ENCODE measurements around the gene CFAP54.
"Not testable (repeated sequence)": the region's sequence is repeated elsewhere in the genome, so short reads cannot be mapped to it uniquely, and the experiment has no call there.

CFAP54 gene

DNA sequence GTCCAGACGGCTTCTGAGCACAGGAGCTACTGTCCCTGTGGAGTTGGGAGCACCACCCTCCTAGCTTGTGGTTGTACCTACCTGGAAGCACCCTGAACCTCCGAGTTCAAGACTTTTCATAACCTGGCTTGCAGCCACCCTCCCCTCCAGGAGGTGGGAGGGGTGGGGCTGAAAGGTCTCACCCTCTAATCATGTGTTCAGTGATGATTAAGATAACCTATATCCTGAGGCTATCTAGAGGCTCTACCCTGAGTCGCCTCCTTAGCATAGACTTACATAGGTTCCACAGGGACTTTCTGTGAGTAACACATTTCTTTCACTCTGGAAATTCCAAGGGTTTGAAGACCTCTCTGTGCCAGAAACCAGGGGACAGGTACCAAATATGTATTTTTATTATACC is 146.5 kb downstream of the CFAP54 start:
- no peak for DNase-seq

DNA sequence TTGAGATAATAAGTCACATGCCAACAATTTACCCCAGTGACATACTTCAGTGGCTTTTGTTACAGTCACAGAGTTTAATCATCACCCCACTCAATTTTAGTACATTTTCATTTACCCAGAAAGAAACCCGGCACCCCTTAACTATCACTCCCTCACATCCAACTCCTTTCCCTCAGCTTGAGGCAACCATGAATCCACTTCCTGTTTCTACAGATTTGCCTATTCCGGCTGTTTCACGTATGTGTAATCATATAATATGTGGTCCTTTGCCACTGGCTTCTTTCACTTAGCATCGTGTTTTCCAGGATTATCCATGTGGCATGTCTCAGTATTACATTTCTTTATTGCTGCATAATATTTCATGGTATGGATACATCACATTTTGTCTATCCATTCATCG is 147.5 kb downstream of the CFAP54 start:
- no peak for DNase-seq

DNA sequence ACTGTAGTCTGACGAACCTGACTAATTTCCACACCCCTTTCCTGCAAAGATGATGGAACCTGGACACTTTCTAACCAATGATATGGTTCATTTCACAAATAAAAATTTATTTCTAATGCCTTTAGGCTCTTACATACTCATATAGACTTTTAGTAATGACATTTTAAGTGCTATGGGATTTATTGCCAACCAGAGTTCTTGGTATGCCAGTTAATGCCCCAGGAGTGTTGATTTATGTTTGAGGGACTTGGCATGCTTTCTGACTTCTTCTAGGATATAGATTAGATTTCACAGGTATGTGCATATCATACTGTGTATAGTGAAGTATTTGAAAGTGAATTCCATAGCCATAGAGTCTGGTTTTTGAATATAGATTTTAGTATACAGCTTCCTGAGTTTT is 159.5 kb downstream of the CFAP54 start:
- DNase-seq = no peak

DNA sequence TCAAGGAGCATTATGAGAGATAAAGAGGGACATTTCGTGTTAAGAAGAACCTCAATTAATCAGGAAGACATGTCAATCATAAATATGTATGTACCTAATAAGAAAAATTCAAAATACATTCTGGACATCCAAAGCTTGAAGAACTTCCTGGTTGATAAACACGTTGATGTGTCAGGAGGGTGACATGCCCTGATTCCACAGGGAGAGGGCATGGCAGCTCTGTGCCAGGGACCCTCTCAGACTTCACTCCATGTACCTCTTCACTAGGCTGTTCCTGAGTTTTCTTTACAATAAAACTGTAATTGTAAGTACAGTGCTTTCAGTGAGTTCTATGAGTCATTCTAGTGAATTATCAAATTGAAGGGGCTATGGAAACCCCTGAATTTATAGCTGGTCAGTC is 163.5 kb downstream of the CFAP54 start:
- no peak for DNase-seq

DNA sequence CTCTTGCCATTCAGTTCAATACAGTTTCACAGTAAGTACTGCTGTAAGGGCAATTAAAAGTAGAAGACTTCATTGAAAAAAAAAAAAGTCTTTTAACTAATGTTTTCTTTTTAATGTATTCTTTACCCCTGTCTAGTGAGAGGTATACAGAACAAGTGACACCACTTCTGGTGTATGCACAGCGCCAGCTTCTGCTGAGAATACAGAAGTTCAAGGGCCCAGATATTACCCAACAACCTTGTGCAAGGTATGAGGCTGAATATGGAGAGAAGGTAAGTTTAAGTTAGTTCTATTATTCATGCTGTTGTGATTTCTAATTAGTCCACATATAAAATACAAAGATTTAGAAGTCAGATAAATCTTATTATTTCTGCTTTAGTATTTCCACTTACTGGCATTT is 168.7 kb downstream of the CFAP54 start:
- DNase-seq = no peak

DNA sequence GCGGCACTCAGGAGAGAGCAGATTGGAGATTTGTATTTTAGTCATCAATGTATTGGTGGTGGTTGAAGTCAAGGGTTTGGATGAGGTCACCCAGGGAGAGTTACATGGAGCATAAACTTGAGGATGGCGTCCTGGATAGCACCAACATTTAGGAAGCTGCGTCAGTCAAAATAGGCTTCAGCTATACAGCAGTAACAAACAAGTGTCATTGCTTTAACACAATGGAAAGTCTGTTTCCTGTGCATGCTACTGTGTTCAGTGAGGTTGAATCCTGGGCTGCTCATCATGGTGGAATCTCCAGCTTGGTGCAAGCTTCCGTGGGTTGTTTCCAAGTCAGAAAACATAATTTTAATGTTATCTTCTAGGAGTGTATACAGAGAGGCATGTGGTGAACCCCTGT is 180.4 kb downstream of the CFAP54 start:
- no peak for DNase-seq

DNA sequence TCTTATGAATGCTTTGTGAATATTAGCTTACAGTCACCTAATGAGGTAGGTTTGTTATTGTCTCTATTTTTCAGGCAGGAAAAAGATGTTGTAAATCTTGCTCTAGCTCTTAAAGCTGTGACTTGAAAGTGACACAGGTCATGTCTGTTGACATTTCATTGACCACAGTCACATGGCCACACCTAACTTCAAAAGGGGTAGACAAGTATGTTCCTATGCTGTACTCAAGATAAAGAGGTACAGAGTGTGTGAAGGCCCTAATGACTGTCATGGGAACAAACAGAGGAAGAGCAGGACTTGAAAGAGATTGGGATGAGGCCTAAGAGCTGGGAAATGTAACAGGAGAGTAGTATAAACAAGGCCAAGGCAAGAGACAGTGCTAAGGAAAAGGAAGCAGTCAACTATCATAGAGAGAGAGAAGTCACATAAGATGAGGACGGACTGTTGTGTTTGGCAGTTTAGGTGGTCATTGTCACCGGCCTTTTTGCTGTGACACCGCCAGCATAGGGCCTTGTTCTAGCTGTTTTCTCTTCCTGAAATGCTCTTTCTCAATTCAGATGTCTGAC is 181.0 kb downstream of the CFAP54 start:
- DNase-seq = no peak

DNA sequence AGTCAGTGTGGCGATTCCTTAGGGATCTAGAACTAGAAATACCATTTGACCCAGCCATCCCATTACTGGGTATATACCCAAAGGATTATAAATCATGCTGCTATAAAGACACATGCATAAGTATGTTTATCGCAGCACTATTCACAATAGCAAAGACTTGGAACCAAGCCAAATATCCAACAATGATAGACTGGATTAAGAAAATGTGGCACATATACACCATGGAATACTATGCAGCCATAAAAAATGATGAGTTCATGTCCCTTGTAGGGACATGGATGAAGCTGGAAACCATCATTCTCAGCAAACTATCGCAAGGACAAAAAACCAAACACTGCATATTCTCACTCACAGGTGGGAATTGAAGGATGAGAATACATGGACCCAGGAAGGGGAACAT is 186.1 kb downstream of the CFAP54 start:
- DNase-seq = not testable (repeated sequence)

DNA sequence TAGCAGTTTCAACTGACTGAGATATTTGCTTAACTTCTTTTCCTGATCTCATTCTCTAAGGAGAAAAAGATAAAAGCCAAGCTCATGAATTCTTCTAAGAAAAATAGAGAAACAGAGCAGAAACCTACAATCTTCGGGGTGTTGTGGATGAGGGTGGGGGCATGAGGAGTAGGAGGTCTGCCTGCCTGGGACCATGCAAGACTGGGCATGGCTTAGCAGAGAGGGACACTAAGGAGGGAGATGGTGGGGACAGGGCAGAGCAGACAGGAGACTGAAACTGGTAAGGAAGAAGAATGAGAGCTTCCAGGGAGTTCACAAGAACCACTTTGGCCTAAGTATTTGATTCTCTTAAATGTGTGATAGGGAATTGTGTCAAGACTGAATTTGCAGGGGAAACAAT is 188.0 kb downstream of the CFAP54 start:
- DNase-seq = no peak

DNA sequence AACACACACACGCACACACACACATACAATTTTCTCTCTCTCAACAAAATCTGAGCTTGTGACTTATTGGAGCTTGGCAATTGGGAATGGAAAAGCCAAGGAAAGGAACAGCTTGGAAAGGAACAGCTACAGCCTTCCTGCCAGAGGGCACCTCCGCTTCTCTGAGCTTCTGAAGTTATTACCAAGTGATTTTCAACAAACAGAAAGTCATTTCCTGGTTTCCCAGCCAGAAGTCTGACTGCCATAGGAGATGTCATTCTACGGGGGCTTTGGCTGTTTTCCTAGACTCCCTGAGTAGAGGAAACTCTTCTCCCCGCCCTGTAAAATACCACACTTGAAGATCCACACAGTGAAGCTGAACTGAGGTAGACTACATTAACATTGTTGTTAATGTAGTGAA is 198.3 kb downstream of the CFAP54 start:
- DNase-seq = no peak

DNA sequence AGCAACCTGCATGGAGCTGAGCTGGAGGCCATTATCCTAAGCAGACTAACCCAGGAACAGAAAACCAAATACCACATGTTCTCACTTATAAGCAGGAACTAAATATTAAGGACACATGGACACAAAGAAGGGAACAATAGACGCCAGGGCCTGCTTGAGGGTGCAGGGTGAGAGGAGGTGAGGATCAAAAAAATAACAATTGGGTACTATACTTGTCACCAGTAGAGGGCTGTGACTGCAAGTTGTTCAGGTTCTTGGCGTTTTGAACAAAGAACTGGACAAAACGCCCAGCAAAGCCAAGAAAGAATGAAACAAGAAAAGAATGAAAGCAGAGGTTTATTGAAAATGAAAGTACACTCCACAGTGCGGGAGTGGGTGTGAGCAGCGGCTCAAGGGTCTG is 209.1 kb downstream of the CFAP54 start:
- DNase-seq = no peak

DNA sequence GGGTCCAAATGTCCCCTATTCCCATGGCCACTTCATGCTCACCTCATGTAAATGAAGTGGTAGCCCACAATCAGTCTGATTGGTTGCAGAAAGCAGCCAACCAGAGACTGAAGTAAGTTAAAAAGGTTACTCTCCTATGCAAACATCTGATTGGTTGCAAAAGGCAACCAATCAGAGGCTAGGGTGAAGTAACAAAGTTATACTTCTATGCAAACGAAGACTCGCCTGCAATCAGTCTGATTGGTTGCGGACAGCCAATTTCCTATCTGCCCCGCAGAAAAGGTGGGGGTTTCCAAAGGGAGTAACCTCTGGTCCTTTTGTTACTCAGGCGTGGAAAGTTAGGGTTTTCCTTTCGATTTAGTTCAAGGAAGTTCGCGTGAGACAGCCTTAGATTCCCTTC is 209.6 kb downstream of the CFAP54 start:
- no peak for DNase-seq

DNA sequence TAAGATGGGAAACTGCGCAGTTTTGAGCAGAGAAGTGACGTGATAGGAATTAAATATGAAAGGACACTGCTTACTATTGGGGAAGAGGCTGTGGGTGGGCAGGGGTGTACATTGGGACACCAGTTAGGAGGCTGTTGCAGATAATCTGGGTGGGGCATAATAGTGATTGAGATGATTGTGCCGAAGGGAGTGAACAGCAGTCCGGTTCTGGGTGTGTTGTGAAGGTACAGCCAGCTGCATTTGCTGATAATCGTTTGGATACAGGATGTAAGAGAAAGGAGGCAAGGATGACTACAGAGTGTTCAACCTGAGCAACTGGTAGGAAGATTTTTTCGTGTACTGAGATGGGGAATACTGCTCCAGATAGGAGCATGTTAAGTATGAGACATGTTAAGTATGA is 212.5 kb downstream of the CFAP54 start:
- DNase-seq = no peak

DNA sequence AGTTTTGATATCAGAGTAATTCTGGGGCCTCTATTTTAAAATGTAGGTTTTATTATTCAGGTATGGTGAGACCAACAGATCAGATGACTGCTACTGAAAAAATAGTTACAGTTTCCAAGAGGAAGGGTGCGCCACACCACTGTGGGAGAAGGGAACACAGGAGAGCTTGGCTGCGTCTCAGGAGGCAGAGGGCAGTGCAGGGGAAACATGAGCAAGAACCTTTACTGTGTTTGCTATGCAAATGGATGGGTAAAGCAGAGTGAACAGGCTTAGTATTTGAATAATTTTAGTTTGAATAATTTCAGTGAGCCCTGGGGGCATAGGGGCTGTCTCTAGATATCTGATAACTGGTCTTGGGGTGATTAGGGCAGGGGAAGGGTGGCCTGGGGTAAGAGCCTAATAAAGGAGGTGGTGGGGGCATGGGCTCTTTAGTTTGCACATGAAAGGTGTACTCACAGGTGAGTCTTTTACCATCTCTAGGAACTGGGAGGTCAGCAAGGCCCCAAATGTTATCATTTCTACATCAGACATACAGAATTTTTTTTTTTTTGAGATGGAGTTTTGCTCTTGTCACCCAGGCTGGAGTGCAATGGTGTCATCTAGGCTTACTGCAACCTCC is 220.9 kb downstream of the CFAP54 start:
- no peak for DNase-seq

DNA sequence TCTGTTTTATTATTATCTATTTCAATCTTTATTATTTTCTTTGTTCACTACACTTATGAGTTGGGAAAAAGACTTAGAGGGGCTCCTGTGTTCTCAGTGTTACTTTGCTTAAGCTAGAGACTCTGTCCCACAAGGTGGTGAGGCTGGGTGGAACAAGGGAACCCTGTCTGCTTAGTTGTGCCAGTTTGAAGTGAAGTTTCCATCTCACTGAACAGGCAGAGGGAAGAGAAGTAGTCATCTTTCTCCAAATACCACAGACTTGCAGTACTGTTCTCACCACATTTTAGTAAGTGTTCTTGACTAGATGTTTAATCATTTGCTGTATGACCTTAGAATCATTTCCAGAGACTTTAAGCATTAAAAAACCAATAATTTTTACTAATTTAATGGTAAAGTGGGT is 222.0 kb downstream of the CFAP54 start:
- DNase-seq = no peak

DNA sequence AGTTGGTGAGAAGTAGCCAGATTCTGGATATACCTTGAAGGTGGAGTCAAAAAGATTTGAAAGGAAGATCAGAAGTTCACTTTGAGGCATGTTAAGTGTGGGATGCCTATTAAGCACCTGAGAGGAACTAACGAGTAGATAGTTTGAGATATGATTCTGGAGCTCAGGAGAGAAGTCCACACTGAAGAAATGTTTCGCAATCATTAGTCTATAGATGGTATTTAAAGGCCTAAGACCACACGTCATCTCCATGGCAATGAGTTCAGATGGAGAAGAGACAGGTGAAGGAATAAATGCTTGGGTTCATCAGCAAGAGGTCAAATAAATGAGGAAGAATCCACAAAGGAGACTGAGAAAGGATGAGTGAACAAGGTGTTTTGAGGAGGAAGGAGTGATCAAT is 224.8 kb downstream of the CFAP54 start:
- no peak for DNase-seq

DNA sequence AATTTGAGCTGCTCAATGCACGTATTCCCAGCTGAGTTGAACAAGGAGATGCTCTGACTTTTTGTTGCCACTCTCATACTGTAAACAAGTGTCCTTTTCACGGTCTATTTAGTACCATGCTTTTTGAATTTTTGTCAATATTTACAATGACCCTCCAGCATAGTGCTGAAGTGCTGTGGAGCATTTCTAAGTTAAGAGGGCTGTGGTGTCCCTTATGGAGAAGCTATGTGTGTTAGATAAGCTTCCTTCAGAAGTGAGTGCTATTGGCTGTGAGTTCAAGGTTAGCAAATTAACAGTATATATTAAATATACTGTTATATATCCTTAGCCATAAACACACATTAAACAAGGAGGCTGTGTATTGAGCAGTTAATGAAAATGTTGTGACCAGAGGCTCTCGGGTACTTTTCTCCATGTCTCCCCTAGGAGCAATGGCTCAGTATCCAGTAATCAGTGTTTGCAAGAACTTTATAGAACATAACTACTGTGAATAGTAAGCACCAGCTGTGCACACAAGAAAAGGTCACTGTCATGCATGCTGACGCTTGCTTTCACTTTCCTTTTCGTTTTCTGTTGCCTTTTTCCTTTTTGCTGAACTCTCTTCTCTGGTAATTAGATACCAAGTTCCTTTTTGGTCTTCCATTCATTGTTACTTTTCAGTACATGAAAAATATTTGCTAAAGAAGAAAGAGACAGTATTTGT is 230.4 kb downstream of the CFAP54 start:
- no peak for DNase-seq

DNA sequence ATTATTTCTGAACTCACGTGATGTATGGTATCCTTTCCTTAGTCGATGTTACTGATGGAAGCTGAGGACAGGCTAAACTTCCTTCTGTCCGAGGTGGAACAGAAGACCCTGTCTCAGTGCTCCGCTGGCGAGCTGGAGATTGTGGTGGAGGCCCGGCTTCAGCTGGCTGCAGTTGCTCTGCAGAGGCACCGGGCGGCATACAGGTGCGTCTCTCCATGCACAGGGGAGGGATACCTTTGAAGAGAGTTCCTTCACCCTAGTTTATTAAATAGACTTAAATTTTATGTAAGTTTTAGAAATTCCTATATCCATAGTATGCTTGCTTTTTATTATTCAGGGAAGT is 231.0 kb downstream of the CFAP54 start:
- no peak for DNase-seq

DNA sequence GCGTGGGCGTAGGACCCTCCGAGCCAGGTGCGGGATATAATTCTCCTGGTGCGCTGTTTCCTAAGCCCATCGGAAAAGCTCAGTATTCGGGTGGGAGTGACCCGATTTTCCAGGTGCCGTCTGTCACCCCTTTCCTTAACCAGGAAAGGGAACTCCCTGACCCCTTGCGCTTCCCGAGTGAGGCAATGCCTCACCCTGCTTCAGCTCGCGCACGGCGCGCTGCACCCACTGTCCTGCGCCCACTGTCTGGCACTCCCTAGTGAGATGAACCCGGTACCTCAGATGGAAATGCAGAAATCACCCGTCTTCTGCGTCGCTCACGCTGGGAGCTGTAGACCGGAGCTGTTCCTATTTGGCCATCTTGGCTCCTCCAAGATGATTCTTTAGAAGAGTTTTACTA is 240.1 kb downstream of the CFAP54 start:
- DNase-seq = not testable (repeated sequence)

DNA sequence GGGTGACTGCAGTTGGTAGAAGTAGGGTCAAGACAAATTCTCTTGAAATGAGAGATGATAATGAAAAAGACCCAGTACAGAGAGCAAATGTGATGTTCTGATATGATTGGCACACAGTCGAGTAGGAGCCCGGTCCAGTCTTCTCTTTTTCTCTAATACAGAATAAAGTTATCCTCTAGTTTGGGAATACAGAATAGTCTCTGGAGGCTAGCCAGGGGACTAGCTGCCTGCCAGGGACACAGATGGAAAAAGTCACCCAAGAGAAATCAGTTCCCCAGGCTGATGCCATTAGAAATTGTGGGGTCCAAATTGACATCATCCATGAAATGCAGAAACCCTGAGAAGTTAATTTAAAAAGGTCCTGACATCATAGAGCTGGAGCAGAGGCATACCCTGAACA is 240.5 kb downstream of the CFAP54 start:
- DNase-seq = no peak

DNA sequence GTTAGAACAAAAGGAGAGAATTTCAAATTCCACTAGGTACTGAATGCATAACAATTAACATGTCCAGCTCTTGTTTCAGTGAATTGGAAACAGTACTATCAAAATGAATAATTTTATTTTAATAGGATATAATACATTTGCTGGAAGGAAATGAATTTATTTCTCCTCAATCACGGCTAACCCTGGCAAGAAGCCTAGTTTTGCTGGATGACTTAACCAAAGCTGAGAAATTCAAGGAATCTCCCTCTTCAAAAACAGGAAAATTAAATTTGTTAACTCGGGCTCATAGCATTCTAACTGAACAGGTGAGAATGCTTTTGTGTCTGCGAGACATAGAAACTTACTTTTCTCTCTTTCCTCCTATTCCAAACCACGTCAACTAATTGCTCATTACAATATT is 254.2 kb downstream of the CFAP54 start:
- DNase-seq = no peak

DNA sequence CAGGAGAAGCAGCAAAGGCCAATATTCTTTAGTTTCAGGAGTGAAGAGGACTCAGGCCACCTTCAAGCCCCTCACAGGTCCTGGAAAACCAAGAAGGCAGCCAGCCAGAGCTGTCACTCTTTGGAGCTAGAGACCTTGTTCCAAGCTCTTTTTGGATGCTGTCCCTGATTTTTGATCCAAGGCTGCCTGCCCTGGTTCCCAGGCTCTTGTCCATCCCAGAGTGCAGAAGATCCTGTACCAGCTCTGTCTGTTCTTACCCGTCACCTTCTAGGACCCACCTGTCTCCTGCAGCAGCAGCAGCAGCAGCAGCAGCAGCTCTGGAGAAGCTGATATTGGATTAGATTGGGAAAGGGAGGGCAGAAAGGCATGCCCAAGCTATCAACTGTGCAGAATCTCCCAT is 260.6 kb downstream of the CFAP54 start:
- DNase-seq = no peak

DNA sequence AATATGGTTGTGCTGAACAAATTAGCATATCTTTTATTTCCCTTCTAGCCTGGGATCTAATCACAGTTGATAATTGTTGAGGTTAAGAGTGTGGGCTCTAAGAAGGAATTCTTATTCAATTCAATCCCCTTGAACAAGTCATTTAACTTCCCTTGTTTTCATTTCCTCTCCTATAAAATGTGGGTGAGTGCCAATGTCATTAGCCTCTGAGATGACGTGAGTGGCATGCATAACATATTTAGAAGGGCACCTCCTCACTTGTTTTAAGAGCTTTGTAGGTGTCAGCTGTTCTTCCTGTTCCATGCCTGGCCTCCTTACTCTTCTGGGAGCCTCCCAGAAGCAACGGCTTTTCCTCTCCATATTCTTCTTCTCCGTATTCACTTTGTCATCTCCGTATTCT is 262.2 kb downstream of the CFAP54 start:
- DNase-seq = no peak

DNA sequence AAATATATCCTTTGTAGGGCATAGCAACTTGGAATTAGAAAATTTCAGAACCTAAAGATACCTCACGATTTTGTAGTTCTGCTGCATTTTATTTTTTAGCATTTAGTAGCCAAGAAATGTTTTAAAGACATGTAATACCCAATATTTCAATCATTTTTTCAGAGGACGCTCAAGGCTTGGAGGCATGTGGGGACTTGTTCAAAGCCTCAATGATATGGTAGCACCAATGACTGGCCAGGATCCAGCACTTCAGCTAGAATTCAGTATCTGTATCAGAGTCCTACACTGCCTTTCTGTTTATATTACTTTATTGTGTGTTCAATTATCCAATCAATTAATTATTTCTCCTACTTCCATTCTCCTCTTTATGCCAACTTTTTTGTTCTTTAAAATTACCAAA is 262.8 kb downstream of the CFAP54 start:
- no peak for DNase-seq

DNA sequence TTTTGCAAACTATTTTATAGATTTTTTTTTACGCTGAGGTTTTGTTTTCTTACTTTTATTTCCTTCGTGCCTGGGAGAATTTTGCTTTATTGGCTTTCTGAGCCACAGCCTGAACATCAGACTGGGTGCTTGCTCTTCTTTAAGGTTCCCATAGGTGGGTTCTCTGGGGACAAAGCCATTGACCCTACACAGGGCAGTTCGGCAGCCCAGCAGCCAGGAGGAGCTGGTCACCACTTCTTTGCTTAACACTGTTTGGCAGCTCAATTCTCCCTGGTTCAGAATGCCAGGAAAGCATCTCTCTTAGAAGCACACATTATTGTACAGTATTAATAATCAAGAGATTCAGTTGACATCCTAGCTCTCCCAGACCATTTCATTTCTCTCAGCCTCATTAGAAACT is 276.9 kb downstream of the CFAP54 start:
- DNase-seq = no peak
